Fibroblast of villous mesenchyme (primary cell): ENCODE measurements around the gene CIAO1. TPM values are rescaled to one million over a fixed set of nuclear protein-coding genes. Genes with fewer than 3 reads are reported as not detected.

Experiments
- DNase-seq: peaks from one replicate; pipeline ENCODE4 v3.0.0-alpha.2; 2010; ENCODE audit warnings: low read depth
- H3K4me3 ChIP-seq: 2 replicates; pipeline ENCODE4 v1.5.1; 2011; ENCODE audit warnings: low read depth, mild to moderate bottlenecking, low read length
- total RNA-seq: library from RNA; depleted of rRNA; stranded (reverse); fragments of >200 nt; gene quantifications from 2 replicates; pipeline ENCODE4 v1.2.3, GENCODE V29; 2012
- TF ChIP-seq, protein P1 (sequence below): IDR thresholded peaks from 2 replicates; pipeline ENCODE4 v1.5.1; 2012; ENCODE audit warnings: low read depth, mild to moderate bottlenecking, low read length; ENCODE audit not compliant: insufficient read depth

The CIAO1 gene
- total RNA-seq, 1 donor, result 108 TPM

DNA sequence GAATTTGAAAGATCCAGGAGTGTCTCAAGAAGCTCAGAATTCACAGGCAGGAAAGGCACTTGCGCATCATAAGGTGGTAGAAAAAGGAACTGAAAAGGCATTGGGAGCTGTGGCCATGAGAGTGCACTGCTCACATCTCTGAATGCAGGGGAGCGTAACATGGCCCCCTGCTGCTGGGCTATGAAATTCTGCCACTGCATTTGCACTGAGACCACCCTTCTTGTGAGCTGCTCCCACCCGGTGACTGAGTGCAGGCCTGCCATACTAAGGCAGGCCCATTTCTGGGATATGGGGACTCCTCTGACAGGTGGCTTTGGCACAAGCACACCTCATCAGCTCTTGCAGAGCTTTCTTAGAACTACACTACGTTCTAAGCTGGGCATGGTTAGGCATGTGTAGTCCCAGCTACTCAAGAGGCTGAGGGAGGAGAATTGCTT is 32.1 kb upstream of the CIAO1 start:
- DNase-seq, result no peak
- TF ChIP-seq, protein P1, sequence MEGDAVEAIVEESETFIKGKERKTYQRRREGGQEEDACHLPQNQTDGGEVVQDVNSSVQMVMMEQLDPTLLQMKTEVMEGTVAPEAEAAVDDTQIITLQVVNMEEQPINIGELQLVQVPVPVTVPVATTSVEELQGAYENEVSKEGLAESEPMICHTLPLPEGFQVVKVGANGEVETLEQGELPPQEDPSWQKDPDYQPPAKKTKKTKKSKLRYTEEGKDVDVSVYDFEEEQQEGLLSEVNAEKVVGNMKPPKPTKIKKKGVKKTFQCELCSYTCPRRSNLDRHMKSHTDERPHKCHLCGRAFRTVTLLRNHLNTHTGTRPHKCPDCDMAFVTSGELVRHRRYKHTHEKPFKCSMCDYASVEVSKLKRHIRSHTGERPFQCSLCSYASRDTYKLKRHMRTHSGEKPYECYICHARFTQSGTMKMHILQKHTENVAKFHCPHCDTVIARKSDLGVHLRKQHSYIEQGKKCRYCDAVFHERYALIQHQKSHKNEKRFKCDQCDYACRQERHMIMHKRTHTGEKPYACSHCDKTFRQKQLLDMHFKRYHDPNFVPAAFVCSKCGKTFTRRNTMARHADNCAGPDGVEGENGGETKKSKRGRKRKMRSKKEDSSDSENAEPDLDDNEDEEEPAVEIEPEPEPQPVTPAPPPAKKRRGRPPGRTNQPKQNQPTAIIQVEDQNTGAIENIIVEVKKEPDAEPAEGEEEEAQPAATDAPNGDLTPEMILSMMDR, result no peak
- no peak overlapping the region for H3K4me3 ChIP-seq

DNA sequence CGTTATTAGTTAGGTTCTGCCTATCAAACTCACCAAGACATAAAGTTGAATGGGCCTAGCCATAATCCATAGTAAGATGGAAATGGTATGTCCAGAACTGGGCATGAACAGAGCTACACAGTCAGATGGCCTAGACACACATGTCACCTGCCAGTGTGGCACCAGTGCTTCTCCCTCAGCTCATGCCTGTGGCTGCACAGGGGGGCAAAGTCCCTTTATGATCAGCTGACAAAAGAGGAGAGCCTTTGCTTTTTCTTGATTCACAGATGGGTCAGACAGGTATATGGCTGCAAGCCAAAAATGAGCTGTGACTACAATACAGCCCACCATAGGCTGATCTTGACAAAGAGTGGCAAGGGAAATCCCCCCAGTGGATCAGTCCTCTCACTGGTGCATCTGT is 29.1 kb upstream of the CIAO1 start:
- no peak for DNase-seq
- no peak overlapping the region for H3K4me3 ChIP-seq
- TF ChIP-seq, protein P1, result no peak

DNA sequence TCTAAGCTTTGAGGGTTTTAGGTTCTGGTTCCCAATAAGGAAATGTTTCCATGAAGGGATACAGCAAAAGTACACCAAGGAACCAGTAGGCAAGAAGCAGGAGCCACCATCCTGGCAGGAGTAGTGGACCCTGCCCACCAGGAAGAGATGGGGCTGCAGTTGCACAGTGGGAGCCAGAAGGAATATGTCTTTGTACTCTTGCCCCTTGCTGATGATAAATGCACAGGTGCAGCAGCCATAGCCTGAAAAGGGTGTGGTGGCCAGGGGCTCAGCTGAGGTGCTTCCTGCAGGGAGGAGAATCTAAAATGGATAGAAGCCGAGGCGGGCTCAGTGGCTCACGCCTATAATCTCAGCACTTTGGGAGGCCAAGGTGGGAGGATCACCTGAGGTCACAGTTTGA is 27.8 kb upstream of the CIAO1 start:
- TF ChIP-seq, protein P1, result no peak
- H3K4me3 ChIP-seq, result no peak overlapping the region
- DNase-seq, result no peak

DNA sequence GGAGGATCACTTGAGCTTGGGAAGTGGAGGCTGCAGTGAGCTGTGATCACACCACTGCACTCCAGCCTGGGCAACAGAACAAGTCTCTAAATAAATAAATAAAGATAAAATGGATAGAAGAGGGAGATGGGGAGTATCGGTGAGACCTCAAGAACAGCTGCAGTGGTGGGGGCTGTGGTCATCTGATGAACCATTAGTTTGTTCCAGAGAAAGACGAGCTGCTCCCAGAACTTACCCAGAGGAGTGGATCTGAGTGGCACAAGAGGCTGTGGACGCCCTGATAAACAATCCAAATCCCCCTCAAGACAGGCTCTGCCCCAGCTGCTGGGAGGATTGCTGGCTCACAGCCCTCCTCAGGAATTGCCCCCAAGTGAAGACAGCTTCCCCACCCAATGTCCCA is 26.9 kb upstream of the CIAO1 start:
- TF ChIP-seq, protein P1, result no peak
- no peak for DNase-seq
- H3K4me3 ChIP-seq, result no peak overlapping the region

DNA sequence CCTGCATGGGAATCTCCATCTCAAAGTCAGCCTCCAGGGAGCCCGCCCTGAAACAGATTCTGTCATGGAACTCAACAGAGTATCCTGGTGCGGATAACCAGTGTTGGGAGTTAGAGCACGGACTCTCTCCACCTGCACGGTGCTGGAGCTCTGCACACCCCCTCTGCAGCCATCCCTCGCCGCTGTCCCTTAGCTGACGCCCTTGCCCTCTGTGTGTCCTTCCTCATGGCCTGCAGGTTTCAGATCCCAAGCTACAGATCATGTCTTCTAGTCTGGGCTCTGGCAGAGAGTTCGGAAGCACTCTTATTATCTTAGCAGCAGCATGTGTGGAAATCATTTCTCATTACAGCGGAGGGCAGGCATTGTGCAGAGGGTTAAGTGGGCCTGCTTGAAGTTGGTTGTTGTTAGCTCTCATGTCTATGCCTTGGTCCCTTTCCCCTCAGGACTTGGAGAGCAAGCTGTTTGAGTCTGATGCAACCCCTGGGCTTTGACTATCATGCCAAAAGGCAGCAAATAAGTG is 26.2 kb upstream of the CIAO1 start:
- no peak overlapping the region for H3K4me3 ChIP-seq
- TF ChIP-seq, protein P1, result no peak
- no peak for DNase-seq

DNA sequence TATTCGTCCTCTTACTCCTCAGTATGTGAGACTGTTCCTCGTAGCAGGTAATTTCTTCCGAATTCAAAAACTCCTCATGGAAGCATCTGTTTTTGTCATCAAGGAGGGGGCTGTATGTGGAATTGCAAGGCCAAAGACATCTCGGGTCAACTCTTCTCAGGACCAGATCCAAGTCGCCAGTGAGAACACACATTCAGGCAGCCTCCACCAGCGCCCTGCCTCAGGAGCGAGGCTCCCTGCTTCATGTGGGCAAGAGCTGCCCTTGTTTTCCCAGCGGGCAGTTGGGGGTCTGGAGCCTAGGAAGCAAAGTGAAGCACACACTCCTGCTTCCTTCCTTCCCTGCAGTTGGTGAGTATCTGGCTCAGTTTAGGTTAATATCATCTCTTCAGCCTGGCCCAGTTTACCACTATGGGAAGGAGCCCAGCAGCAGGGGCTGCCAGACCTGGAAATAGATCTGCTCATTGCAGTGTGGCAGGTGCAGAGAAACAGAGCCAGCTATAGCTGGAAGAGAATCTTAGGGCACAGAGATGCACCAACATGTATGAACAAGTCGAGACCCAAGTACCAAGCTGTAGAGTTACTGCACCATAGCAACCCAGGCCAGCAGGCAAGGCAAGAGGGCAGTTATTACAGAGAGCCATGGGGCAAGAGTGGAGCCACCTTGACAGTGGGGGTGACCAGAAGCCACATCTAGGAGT is 25.5 kb upstream of the CIAO1 start:
- TF ChIP-seq, protein P1, result no peak
- H3K4me3 ChIP-seq, result no peak overlapping the region
- DNase-seq, result no peak

DNA sequence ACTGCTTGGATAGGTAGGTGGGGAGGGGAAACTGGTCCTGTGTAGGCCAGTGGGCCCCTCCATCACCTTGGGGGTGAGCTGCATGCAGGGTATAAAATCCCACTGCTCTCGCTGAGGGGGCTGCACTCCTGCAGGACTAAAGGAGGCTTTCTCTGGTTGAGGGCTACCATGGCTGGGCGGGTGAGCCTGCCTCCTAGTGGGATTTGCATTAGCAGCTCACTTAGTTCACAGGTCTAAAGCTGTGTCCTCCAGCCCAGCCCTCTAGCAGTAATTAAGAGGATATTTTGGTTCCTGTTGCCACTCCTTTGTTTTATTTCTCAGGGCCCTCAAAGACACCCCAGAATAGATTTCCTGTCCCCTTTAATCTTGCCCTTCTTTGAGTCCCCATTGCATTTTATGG is 24.8 kb upstream of the CIAO1 start:
- DNase-seq, result no peak
- H3K4me3 ChIP-seq, result no peak overlapping the region
- TF ChIP-seq, protein P1, result no peak
